OCI-LY3 (cell line): Measurements from ENCODE around the gene EPHA6.
A peak's percentile ranks its signal among the peaks of the same experiment; 100 is the strongest.

ENCODE experiments used
- H2AFZ ChIP-seq: fragments of 200-600, 300-600 bp; shearing (Covaris generic); 2 replicates; pipeline ENCODE4 v1.6.0; 2014; ENCODE audit warnings: antibody characterized with exemption, low read depth, low read length
- H3K27ac ChIP-seq: fragments of 200-600, 300-600 bp; sonication (generic); 2 replicates; pipeline ENCODE4 v1.5.1; 2014; ENCODE audit warnings: mild to moderate bottlenecking, low read length, moderate library complexity, mixed read lengths
- H3K27me3 ChIP-seq: fragments of 200-600, 300-600 bp; sonication (generic); 2 replicates; pipeline ENCODE4 v1.6.1; 2014; ENCODE audit warnings: low read depth, low read length, mixed read lengths
- H3K36me3 ChIP-seq: fragments of 200-600, 300-600 bp; sonication (generic); replicated peaks from 2 replicates; pipeline ENCODE3; 2014; ENCODE audit warnings: low read depth, low read length, mixed read lengths
- H3K4me1 ChIP-seq: fragments of 300-600, 200-600 bp; sonication (generic); 2 replicates; pipeline ENCODE4 v1.6.1; 2014; ENCODE audit warnings: low read length, mixed read lengths
- H3K4me2 ChIP-seq: fragments of 200-600, 300-600 bp; sonication (generic); 2 replicates; pipeline ENCODE4 v1.6.1; 2014; ENCODE audit warnings: low read length, mixed read lengths
- H3K4me3 ChIP-seq: fragments of 300-600, 200-600 bp; sonication (generic); 2 replicates; pipeline ENCODE4 v1.5.1; 2014; ENCODE audit warnings: antibody characterized with exemption, mild to moderate bottlenecking, low read length, moderate library complexity
- H3K79me2 ChIP-seq: fragments of 300-600, 200-600 bp; shearing (Covaris generic); 2 replicates; pipeline ENCODE4 v1.6.1; 2014; ENCODE audit warnings: mild to moderate bottlenecking, low read length, mixed read lengths
- H3K9ac ChIP-seq: fragments of 300-600, 200-600 bp; shearing (Covaris generic); 2 replicates; pipeline ENCODE4 v1.6.0; 2014; ENCODE audit warnings: mild to moderate bottlenecking, low read length, moderate library complexity
- H3K9me3 ChIP-seq: fragments of 200-600, 300-600 bp; shearing (Covaris generic); 2 replicates; pipeline ENCODE4 v1.6.1; 2014; ENCODE audit warnings: low read length, mixed read lengths; ENCODE audit not compliant: insufficient read depth
- H4K20me1 ChIP-seq: fragments of 200-600, 300-600 bp; sonication (generic); 2 replicates; pipeline ENCODE4 v1.6.1; 2016; ENCODE audit warnings: low read length, mixed read lengths; ENCODE audit not compliant: insufficient read depth
- CTCF ChIP-seq: fragments of 200-600, 300-600 bp; sonication (generic); IDR thresholded peaks from 2 replicates; pipeline ENCODE4 v1.5.1; 2014; ENCODE audit warnings: antibody characterized with exemption, low read length, low read depth
- EZH2phosphoT487 ChIP-seq: fragments of 200-600 bp; shearing (Covaris generic); IDR thresholded peaks from 2 replicates; pipeline ENCODE4 v1.6.1; 2018; ENCODE audit warnings: antibody characterized with exemption, mixed run types, low read depth

EPHA6 gene

GRCh38 chr3:97277708-97278107 lies 463.3 kb downstream of the EPHA6 start:
- no peaks in the 10 kb centered on the region for H4K20me1 ChIP-seq
- no peak overlapping the region for H3K9ac ChIP-seq
- no peaks in the 10 kb centered on the region for H3K79me2 ChIP-seq
- no peak overlapping the region for H3K4me2 ChIP-seq
- no peak overlapping the region for H2AFZ ChIP-seq
- no peaks in the 10 kb centered on the region for H3K27me3 ChIP-seq
- no peaks in the 10 kb centered on the region for H3K9me3 ChIP-seq
- no peak overlapping the region for H3K27ac ChIP-seq
- H3K36me3 ChIP-seq, result no peaks in the 10 kb centered on the region
- peaks cover 4% of the 10 kb centered on the region; the same call in 1 of the 2 replicates for H3K4me1 ChIP-seq
- no peak overlapping the region for H3K4me3 ChIP-seq
- no peak for TF ChIP-seq CTCF
- no peak for TF ChIP-seq EZH2phosphoT487

DNA sequence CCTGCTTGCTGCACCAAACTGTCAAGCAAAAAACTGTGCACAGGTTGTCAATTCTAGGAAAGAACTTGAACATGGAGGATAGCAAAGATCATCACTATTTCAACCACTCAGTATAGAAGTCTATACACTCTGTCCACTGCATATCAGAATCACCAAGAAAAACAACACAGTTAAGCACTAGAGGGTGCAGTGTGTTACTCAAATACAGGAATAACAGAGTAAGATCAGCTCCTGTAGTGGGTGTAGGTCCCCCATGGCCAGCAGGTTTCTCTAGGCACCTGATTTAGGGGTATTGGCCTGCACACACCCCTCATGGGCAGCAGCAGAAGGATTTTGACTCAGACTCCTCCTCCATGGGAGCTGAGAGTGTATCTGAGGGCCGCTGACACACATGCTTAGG lies 464.1 kb downstream of the EPHA6 start:
- no peak overlapping the region for H3K27ac ChIP-seq
- H3K4me1 ChIP-seq, result peaks cover 4% of the 10 kb centered on the region; the same call in 1 of the 2 replicates
- H3K9me3 ChIP-seq, result no peaks in the 10 kb centered on the region
- no peak overlapping the region for H2AFZ ChIP-seq
- no peaks in the 10 kb centered on the region for H3K79me2 ChIP-seq
- no peaks in the 10 kb centered on the region for H3K36me3 ChIP-seq
- TF ChIP-seq CTCF (peak; percentile 27), EZH2phosphoT487 (no peak)
- no peak overlapping the region for H3K4me2 ChIP-seq
- no peak overlapping the region for H3K4me3 ChIP-seq
- H3K9ac ChIP-seq, result no peak overlapping the region
- no peaks in the 10 kb centered on the region for H4K20me1 ChIP-seq
- H3K27me3 ChIP-seq, result no peaks in the 10 kb centered on the region

DNA sequence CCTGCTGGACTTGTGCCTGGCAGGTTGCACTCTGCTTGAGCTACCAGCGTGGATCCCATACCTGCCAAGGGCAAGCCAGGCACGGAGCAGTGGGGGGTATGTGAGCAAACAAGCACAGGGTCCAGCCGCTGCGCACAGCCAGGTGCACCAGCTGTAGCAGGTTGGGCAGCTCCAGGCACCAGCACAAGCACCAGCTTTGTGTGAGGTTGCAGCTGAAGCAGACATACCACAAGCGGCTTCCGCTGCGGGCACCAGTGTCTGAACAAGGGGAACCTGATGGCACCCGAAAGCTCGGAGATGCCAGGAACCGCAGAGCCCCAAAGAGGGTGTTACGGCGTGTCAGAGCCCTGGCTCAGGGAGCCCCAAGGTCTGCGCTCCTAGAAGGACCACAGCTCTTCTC lies 477.5 kb downstream of the EPHA6 start:
- no peaks in the 10 kb centered on the region for H3K4me1 ChIP-seq
- H4K20me1 ChIP-seq, result no peaks in the 10 kb centered on the region
- no peak overlapping the region for H3K4me2 ChIP-seq
- TF ChIP-seq CTCF, result no peak
- TF ChIP-seq EZH2phosphoT487, result no peak
- H3K9ac ChIP-seq, result no peak overlapping the region
- no peak overlapping the region for H2AFZ ChIP-seq
- no peaks in the 10 kb centered on the region for H3K79me2 ChIP-seq
- H3K4me3 ChIP-seq, result no peak overlapping the region
- no peaks in the 10 kb centered on the region for H3K9me3 ChIP-seq
- H3K27ac ChIP-seq, result no peak overlapping the region
- H3K27me3 ChIP-seq, result no peaks in the 10 kb centered on the region
- H3K36me3 ChIP-seq, result no peaks in the 10 kb centered on the region

DNA sequence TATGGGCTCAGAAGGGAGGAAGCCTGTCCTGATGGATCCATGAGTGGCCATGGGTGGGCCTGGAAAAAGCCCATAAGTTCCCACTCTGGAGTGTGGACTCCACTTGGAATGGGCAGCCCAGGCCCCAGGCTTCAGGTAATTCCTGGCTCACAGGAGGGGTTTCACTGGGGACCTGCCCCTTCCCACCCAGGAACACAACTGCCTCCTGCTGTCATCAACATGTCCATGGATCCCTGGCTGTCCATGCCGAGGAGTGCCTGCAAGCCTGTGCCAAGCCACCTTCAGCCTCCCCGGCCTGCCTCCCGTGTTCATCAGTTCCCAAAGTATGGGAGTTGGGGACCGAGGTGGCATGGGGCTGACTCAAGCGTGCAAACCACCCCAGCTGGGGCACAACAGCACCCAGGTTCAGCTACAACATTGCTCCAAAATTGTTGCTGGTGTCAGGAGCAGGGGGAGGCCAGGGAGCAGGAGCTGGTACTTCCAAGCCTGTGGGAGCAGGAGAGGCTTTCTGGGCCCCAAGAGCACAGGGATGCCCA lies 479.3 kb downstream of the EPHA6 start:
- Histone ChIP-seq H3K27me3 (no peaks in the 10 kb centered on the region), H3K4me3 (no peak overlapping the region), H3K4me1 (no peaks in the 10 kb centered on the region), H3K27ac (no peak overlapping the region), H3K9me3 (no peaks in the 10 kb centered on the region), H2AFZ (no peak overlapping the region), H3K79me2 (no peaks in the 10 kb centered on the region), H3K9ac (no peak overlapping the region), H3K36me3 (no peaks in the 10 kb centered on the region), H3K4me2 (no peak overlapping the region), H4K20me1 (no peaks in the 10 kb centered on the region)
- TF ChIP-seq CTCF, result no peak
- TF ChIP-seq EZH2phosphoT487, result no peak
